CD14-positive monocyte (primary cell): Measurements from ENCODE around the gene TBCD. TPM values are rescaled to one million over a fixed set of nuclear protein-coding genes. Genes with fewer than 3 reads are reported as not detected.

Experiments
- DNase-seq, 3 donors: peaks; one replicate each; pipeline ENCODE4 v3.0.0-alpha.2; 2011 to 2022
- H2AFZ ChIP-seq: 2 replicates; pipeline ENCODE4 v1.6.0; 2012; ENCODE audit warnings: mild to moderate bottlenecking, low read depth, low read length, inconsistent platforms; ENCODE audit not compliant: insufficient read depth, poor library complexity, severe bottlenecking
- H3K27ac ChIP-seq, 2 donors: 1 replicate in 1 of 2; 2 replicates in 1 of 2; pipeline ENCODE4 v1.5.1; 2012 to 2013; ENCODE audit warnings: low read length in 2 of 2, control low read depth in 1 of 2, inconsistent platforms in 1 of 2, low read depth in 1 of 2, mild to moderate bottlenecking in 1 of 2
- H3K27me3 ChIP-seq, 2 donors: one replicate each; pipeline versions ENCODE4 v1.6.0 to v1.6.1; 2011 to 2013; ENCODE audit warnings: low read length in 2 of 2; ENCODE audit not compliant: control insufficient read depth in 2 of 2, insufficient read depth in 2 of 2
- H3K36me3 ChIP-seq, 2 donors: replicated peaks in 1 of 2; 1 replicate in 1 of 2; 2 replicates in 1 of 2; pipeline versions ENCODE4 v1.5.1 to v1.6.1; 2012 to 2013; ENCODE audit warnings: low read length in 2 of 2, control low read depth in 1 of 2, inconsistent platforms in 1 of 2, mild to moderate bottlenecking in 1 of 2; ENCODE audit not compliant: insufficient read depth in 2 of 2, control insufficient read depth in 1 of 2
- H3K4me1 ChIP-seq, 2 donors: 1 replicate in 1 of 2; 2 replicates in 1 of 2; pipeline versions ENCODE4 v1.5.1 to v1.6.1; 2012 to 2013; ENCODE audit warnings: low read length in 2 of 2, control low read depth in 1 of 2, inconsistent platforms in 1 of 2, mild to moderate bottlenecking in 1 of 2, moderate library complexity in 1 of 2; ENCODE audit not compliant: insufficient read depth in 2 of 2, control insufficient read depth in 1 of 2
- H3K4me2 ChIP-seq: replicated peaks from 2 replicates; pipeline ENCODE3; 2012; ENCODE audit warnings: low read length, moderate library complexity, mild to moderate bottlenecking; ENCODE audit not compliant: poor library complexity, severe bottlenecking; ENCODE audit errors: extremely low read depth
- H3K4me3 ChIP-seq, 3 experiments: fragments of 200-600 bp in 1 of 3; sonication (generic) in 1 of 3; replicated peaks in 1 of 3; 1 replicate in 2 of 3; 2 replicates in 1 of 3; pipeline ENCODE4 v1.5.1; 2011 to 2013; ENCODE audit warnings: low read length in 3 of 3, mild to moderate bottlenecking in 3 of 3, control low read depth in 2 of 3, low read depth in 2 of 3, inconsistent platforms in 1 of 3, moderate library complexity in 1 of 3
- H3K79me2 ChIP-seq: 2 replicates; pipeline ENCODE4 v1.6.0; 2012; ENCODE audit warnings: mild to moderate bottlenecking, control low read depth, inconsistent platforms, low read length, moderate library complexity; ENCODE audit not compliant: insufficient read depth
- H3K9ac ChIP-seq: 2 replicates; pipeline ENCODE4 v1.6.0; 2017; ENCODE audit warnings: low read length, mild to moderate bottlenecking; ENCODE audit not compliant: insufficient read depth, poor library complexity, severe bottlenecking
- H3K9me3 ChIP-seq, 2 donors: replicated peaks in 1 of 2; 1 replicate in 1 of 2; 2 replicates in 1 of 2; pipeline versions ENCODE4 v1.5.1 to v1.6.1; 2012 to 2013; ENCODE audit warnings: low read length in 2 of 2, control low read depth in 1 of 2; ENCODE audit not compliant: control insufficient read depth in 1 of 2, insufficient read depth in 1 of 2
- H4K20me1 ChIP-seq: 2 replicates; pipeline ENCODE4 v1.6.0; 2012; ENCODE audit warnings: mild to moderate bottlenecking, low read length, control low read depth, moderate library complexity; ENCODE audit not compliant: insufficient read depth
- H3K27ac Mint-ChIP-seq, 7 donors: one replicate each; pipeline ENCODE4 v1.8.0; 2020; ENCODE audit warnings: mild to moderate bottlenecking in 7 of 7, mixed read lengths in 7 of 7, moderate library complexity in 6 of 7, inconsistent platforms in 2 of 7
- H3K27me3 Mint-ChIP-seq, 3 donors: one replicate each; pipeline ENCODE4 v1.8.0; 2021 to 2022; ENCODE audit warnings: low read depth in 3 of 3, mild to moderate bottlenecking in 3 of 3, mixed read lengths in 3 of 3, moderate library complexity in 3 of 3, inconsistent platforms in 1 of 3
- H3K36me3 Mint-ChIP-seq, 2 donors: one replicate each; pipeline ENCODE4 v1.8.0; 2020; ENCODE audit warnings: mixed read lengths in 2 of 2, inconsistent platforms in 1 of 2, mild to moderate bottlenecking in 1 of 2
- H3K4me1 Mint-ChIP-seq: one replicate; pipeline ENCODE4 v1.8.0; 2020; ENCODE audit warnings: mild to moderate bottlenecking, mixed read lengths
- H3K4me3 Mint-ChIP-seq, 2 donors: one replicate each; pipeline ENCODE4 v1.8.0; 2020; ENCODE audit warnings: mild to moderate bottlenecking in 2 of 2, mixed read lengths in 2 of 2, moderate library complexity in 1 of 2
- H3K9me3 Mint-ChIP-seq, 7 donors: one replicate each; pipeline ENCODE4 v1.8.0; 2020 to 2022; ENCODE audit warnings: mixed read lengths in 7 of 7, mild to moderate bottlenecking in 6 of 7, moderate library complexity in 6 of 7, inconsistent platforms in 2 of 7
- WGBS: methylation state at CpG from one replicate; pipeline ENCODE4 v1.1.5; 2013; ENCODE audit warnings: missing lambda C conversion rate; ENCODE audit not compliant: insufficient coverage; 5-methylcytosine and 5-hydroxymethylcytosine counted together
- intact Hi-C, 2 donors: fragments of 100-400 bp; cut with micrococcal nuclease; formaldehyde crosslinking; loops; one replicate each; pipeline versions ENCODE4 v1.15.0 to v1.15.1; 2023
- polyA plus RNA-seq, 3 donors: library from polyadenylated mRNA; depleted of rRNA in 1 of 3; unstranded in 2 of 3; stranded (reverse) in 1 of 3; fragments of 300-500 nt in 2 of 3; fragments of >200 nt in 1 of 3; fragmentation: Illumina TruSeq in 2 of 3; gene quantifications; 1 replicate in 2 of 3; 2 replicates in 1 of 3; pipeline ENCODE4 v1.2.3, GENCODE V29; 2012 to 2021
- TF ChIP-seq, protein P1 (sequence below): fragments of 200-600 bp; IDR thresholded peaks from one replicate; pipeline ENCODE4 v1.8.0; 2022; ENCODE audit warnings: antibody characterized with exemption, mild to moderate bottlenecking

The TBCD gene
- polyA plus RNA-seq, 3 donors, result 54.7 to 74.0 (median 66.6) TPM

- Histone ChIP-seq H3K27ac (no peak overlapping the region), H3K9ac (no peak overlapping the region), H3K9me3 (no peaks in the 10 kb centered on the region), H3K4me3 (no peak overlapping the region), H3K79me2 (no peaks in the 10 kb centered on the region), H3K4me1 (peaks cover 10 to 11% of the 10 kb centered on the region in 2 donors), H2AFZ (no peak overlapping the region), H3K27me3 (no peaks in the 10 kb centered on the region), H3K4me2 (no peak overlapping the region), H4K20me1 (no peaks in the 10 kb centered on the region), H3K36me3 (peaks cover 2 to 20% of the 10 kb centered on the region in 2 donors)
- peaks cover 0 to 5% (median 2%) of the 10 kb centered on the region in 3 donors for H3K27me3 Mint-ChIP-seq
- H3K27ac Mint-ChIP-seq, result no peak overlapping the region
- WGBS, result 87% methylated on average over 6 of the region's 10 CpGs
- H3K9me3 Mint-ChIP-seq, result no peaks in the 10 kb centered on the region
- intact Hi-C loops, result no loop called here
- DNase-seq, result no peak
- no peak overlapping the region for H3K4me3 Mint-ChIP-seq
- H3K36me3 Mint-ChIP-seq, result peaks cover 27 to 29% of the 10 kb centered on the region in 2 donors
- TF ChIP-seq, protein P1, sequence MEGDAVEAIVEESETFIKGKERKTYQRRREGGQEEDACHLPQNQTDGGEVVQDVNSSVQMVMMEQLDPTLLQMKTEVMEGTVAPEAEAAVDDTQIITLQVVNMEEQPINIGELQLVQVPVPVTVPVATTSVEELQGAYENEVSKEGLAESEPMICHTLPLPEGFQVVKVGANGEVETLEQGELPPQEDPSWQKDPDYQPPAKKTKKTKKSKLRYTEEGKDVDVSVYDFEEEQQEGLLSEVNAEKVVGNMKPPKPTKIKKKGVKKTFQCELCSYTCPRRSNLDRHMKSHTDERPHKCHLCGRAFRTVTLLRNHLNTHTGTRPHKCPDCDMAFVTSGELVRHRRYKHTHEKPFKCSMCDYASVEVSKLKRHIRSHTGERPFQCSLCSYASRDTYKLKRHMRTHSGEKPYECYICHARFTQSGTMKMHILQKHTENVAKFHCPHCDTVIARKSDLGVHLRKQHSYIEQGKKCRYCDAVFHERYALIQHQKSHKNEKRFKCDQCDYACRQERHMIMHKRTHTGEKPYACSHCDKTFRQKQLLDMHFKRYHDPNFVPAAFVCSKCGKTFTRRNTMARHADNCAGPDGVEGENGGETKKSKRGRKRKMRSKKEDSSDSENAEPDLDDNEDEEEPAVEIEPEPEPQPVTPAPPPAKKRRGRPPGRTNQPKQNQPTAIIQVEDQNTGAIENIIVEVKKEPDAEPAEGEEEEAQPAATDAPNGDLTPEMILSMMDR, result no peak
- H3K4me1 Mint-ChIP-seq, result peaks cover 13% of the 10 kb centered on the region
These were observed 34.6 kb downstream of the TBCD start for GRCh38 chr17:82786427-82786826.

- no peak overlapping the region for H3K27ac ChIP-seq
- no peak for DNase-seq
- peaks cover 6% of the 10 kb centered on the region in 2 donors for H3K4me1 ChIP-seq
- H4K20me1 ChIP-seq, result no peaks in the 10 kb centered on the region
- Mint-ChIP-seq H3K36me3 (peaks cover 31 to 33% of the 10 kb centered on the region in 2 donors), H3K27ac (peak overlapping the region in 1 of 7 donors; percentile 49), H3K9me3 (no peaks in the 10 kb centered on the region), H3K4me3 (no peak overlapping the region), H3K27me3 (peaks cover 0 to 5% (median 2%) of the 10 kb centered on the region in 3 donors), H3K4me1 (peaks cover 8% of the 10 kb centered on the region)
- H3K36me3 ChIP-seq, result peaks cover 2 to 24% of the 10 kb centered on the region in 2 donors
- no peaks in the 10 kb centered on the region for H3K27me3 ChIP-seq
- intact Hi-C loops, result no loop called here
- H3K79me2 ChIP-seq, result no peaks in the 10 kb centered on the region
- H3K4me3 ChIP-seq, result no peak overlapping the region
- 90% methylated on average over 23 of the region's 27 CpGs for WGBS
- no peaks in the 10 kb centered on the region for H3K9me3 ChIP-seq
- H2AFZ ChIP-seq, result no peak overlapping the region
- H3K4me2 ChIP-seq, result no peak overlapping the region
- H3K9ac ChIP-seq, result no peak overlapping the region
- TF ChIP-seq, protein P1, result no peak
These were observed 35.4 kb downstream of the TBCD start for GRCh38 chr17:82787081-82787848.
